Measurements from ENCODE around the gene HELT.
"Not testable (repeated sequence)": the region's sequence is repeated elsewhere in the genome, so short reads cannot be mapped to it uniquely, and the experiment has no call there.

Gene HELT

GRCh38 chr4:185039508-185040273 is 21.4 kb downstream of the HELT start:
- peak; percentile 49 to 64 for DNase-seq

- DNase-seq = no peak
These were observed 22.2 kb downstream of the HELT start for GRCh38 chr4:185040523-185040922.

GRCh38 chr4:185050286-185050685 is 32.0 kb downstream of the HELT start:
- not testable (repeated sequence) for DNase-seq

GRCh38 chr4:185051283-185051682 is 33.0 kb downstream of the HELT start:
- not testable (repeated sequence) for DNase-seq

- DNase-seq = no peak
These were observed 35.5 kb downstream of the HELT start for GRCh38 chr4:185053746-185054145.

- DNase-seq = no peak
These were observed 36.0 kb downstream of the HELT start for GRCh38 chr4:185054272-185054671.

GRCh38 chr4:185054886-185055285 is 36.6 kb downstream of the HELT start:
- no peak for DNase-seq

- DNase-seq = no peak
These were observed 43.3 kb downstream of the HELT start for GRCh38 chr4:185061610-185062009.

- no peak for DNase-seq
These were observed 44.3 kb downstream of the HELT start for GRCh38 chr4:185062606-185063005.

GRCh38 chr4:185066179-185066578 is 47.9 kb downstream of the HELT start:
- no peak for DNase-seq

GRCh38 chr4:185068837-185069236 is 50.5 kb downstream of the HELT start:
- no peak for DNase-seq

Data from CD4-positive, alpha-beta T cell treated with Interleukin-4 for 1 hour (primary cell).